Lung (tissue), 12 donors: ENCODE data around the gene MMP11. TPM values are rescaled to one million over a fixed set of nuclear protein-coding genes. Genes with fewer than 3 reads are reported as not detected.
A peak's percentile ranks its signal among the peaks of the same experiment; 100 is the strongest.

ENCODE experiments used
- ATAC-seq: fragments of 200-7000 bp; cut with Tn5 transposase; one replicate; pipeline ENCODE4 v1.9.1; 2020; ENCODE audit warnings: moderate number of reproducible peaks; ENCODE audit not compliant: insufficient read depth, low FRiP score
- DNase-seq, 3 donors: peaks; one replicate each; pipeline ENCODE4 v3.0.0-alpha.2; 2013 to 2017
- H3K27ac ChIP-seq, 2 donors: one replicate each; pipeline ENCODE4 v1.5.1; 2013; ENCODE audit warnings: mild to moderate bottlenecking in 2 of 2, moderate library complexity in 2 of 2, control low read depth in 1 of 2, inconsistent platforms in 1 of 2, low read depth in 1 of 2, low read length in 1 of 2
- H3K27me3 ChIP-seq, 3 donors: one replicate each; pipeline ENCODE4 v1.5.1; 2013; ENCODE audit warnings: low read length in 2 of 3; ENCODE audit not compliant: control insufficient read depth in 3 of 3, insufficient read depth in 3 of 3
- H3K36me3 ChIP-seq, 4 donors: one replicate each; pipeline ENCODE4 v1.5.1; 2013; ENCODE audit warnings: low read length in 4 of 4, mild to moderate bottlenecking in 1 of 4, moderate library complexity in 1 of 4; ENCODE audit not compliant: control insufficient read depth in 4 of 4, insufficient read depth in 4 of 4
- H3K4me1 ChIP-seq, 5 donors: one replicate each; pipeline ENCODE4 v1.5.1; 2013; ENCODE audit warnings: low read length in 5 of 5, mild to moderate bottlenecking in 2 of 5, moderate library complexity in 1 of 5; ENCODE audit not compliant: control insufficient read depth in 5 of 5, insufficient read depth in 5 of 5
- H3K4me3 ChIP-seq: one replicate; pipeline ENCODE4 v1.5.1; 2013; ENCODE audit warnings: mild to moderate bottlenecking, control low read depth, moderate library complexity
- H3K9ac ChIP-seq, 2 donors: one replicate each; pipeline ENCODE4 v1.5.1; 2013; ENCODE audit warnings: low read length in 2 of 2, control low read depth in 1 of 2; ENCODE audit not compliant: insufficient read depth in 1 of 2
- H3K9me3 ChIP-seq, 4 donors: one replicate each; pipeline ENCODE4 v1.5.1; 2013; ENCODE audit warnings: low read length in 3 of 4, mild to moderate bottlenecking in 1 of 4, moderate library complexity in 1 of 4; ENCODE audit not compliant: control insufficient read depth in 4 of 4, insufficient read depth in 3 of 4
- WGBS, 2 donors: extraction: QIAGEN DNeasy Blood & Tissue Kit; methylation state at CpG; one replicate each; pipeline ENCODE4 v1.1.7; 2013; 5-methylcytosine and 5-hydroxymethylcytosine counted together
- polyA plus RNA-seq, 2 donors: library from polyadenylated mRNA; stranded (reverse); fragments of 200-250 nt; gene quantifications; one replicate each; pipeline ENCODE4 v1.2.1, GENCODE V29; 2013
- total RNA-seq, 2 donors: library from RNA; depleted of rRNA in 1 of 2; stranded (reverse); fragments of >200 nt in 1 of 2; gene quantifications; one replicate each; pipeline ENCODE4 v1.2.1, GENCODE V29; 2014 to 2021
- TF ChIP-seq, protein P1 (sequence below): IDR thresholded peaks from 2 replicates; pipeline ENCODE4 v1.5.1; 2012; ENCODE audit warnings: mild to moderate bottlenecking; ENCODE audit errors: control extremely low read depth, extremely low read depth
- donor health status: control.
- donor health status: control.
- donor health status: Bipolar disorder and iron deficiency.
- donor health status: healthy.
- donor health status: DM: yes; HTN: yes; CAD: no.

MMP11 gene
- total and polyA plus RNA-seq, 4 donors: 0.43 to 2.6 (median 1.4) TPM

DNA sequence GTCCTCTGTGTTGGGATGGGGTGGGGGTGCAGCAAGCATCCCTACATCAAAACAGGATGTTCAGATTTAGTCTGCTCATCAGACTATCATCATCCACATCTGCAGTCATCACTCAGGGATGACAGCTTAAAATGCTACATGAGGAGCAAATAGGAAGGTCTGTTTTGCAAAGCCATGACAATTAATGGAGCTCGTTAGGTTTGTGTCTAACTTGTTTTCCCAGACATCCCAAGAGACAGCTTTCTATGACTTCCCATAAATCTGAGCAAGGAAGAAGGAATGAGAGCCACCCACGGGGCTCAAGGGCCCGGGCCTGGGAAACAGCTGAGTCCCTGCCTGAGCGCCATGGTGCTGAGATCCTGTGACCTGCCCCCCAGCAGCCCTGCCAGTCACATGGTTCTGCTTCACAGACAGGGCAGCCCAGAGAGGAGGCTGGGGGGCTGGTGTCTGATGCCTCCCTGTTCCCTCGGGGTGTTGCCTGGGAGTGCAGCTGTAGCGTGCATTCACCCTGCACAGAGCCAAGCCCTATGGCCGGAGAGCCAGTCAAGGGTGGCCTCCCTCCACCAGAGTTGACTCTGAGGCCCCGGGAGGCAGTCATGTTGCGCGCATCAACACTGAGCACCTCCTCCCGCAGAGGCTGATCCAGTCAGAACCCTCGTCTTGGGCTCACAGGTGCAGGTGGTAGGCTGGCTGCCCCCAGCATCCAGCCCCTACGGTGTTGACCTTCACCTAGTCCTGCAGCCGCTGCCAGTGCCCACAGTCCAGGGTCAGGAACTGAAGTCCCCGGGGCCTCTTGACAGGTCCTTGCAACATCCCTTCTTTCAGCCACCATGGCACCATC, 54.1 kb downstream of the MMP11 start:
- Histone ChIP-seq H3K9ac (no peak overlapping the region), H3K36me3 (peaks cover 0 to 70% (median 55%) of the 10 kb centered on the region in 4 donors), H3K9me3 (no peaks in the 10 kb centered on the region), H3K4me3 (no peak overlapping the region), H3K4me1 (peaks cover 0 to 6% (median 0%) of the 10 kb centered on the region in 5 donors), H3K27me3 (no peaks in the 10 kb centered on the region), H3K27ac (peak overlapping the region in 1 of 2 donors; percentile 64)
- 80 to 91% methylated on average over 15 of the region's 15 CpGs for WGBS, 2 donors
- ATAC-seq: no peak
- no peak for DNase-seq
- TF ChIP-seq, protein P1, sequence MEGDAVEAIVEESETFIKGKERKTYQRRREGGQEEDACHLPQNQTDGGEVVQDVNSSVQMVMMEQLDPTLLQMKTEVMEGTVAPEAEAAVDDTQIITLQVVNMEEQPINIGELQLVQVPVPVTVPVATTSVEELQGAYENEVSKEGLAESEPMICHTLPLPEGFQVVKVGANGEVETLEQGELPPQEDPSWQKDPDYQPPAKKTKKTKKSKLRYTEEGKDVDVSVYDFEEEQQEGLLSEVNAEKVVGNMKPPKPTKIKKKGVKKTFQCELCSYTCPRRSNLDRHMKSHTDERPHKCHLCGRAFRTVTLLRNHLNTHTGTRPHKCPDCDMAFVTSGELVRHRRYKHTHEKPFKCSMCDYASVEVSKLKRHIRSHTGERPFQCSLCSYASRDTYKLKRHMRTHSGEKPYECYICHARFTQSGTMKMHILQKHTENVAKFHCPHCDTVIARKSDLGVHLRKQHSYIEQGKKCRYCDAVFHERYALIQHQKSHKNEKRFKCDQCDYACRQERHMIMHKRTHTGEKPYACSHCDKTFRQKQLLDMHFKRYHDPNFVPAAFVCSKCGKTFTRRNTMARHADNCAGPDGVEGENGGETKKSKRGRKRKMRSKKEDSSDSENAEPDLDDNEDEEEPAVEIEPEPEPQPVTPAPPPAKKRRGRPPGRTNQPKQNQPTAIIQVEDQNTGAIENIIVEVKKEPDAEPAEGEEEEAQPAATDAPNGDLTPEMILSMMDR: no peak

DNA sequence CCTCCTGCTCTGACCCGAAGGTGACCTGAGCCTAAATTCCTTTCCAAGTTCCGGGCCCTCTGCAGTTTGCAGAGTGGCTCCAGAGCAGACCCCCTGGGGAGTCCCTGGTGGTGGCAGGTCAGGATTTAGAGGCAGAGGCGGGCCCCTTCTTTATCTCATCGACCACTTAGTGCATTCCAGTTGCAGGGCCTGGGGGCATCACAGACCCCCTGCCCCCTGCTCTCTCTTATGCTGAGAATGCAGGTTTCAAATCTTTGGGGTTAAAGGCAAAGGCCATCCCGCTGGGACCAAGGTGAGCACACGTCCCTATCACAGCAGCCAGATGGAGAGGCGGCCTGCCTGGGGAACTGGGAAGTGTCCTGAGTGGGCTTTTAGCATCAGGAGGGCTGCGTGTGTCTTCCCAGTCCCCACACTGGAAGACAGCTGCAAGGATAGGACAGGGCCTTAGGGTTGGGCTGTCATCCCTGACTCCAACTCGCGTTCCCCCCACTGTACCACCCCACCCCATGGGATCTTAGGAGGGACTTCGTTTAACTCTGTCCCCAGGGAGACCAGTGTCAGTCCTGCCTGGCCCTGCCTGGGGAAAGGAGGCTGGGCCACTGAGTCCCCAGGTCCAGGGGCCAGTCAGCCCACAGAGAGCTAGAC, 54.8 kb downstream of the MMP11 start:
- DNase-seq: no peak
- Histone ChIP-seq H3K27ac (peak overlapping the region in 1 of 2 donors; percentile 86), H3K4me1 (peaks cover 0 to 6% (median 0%) of the 10 kb centered on the region in 5 donors), H3K27me3 (no peaks in the 10 kb centered on the region), H3K9ac (no peak overlapping the region), H3K36me3 (peaks cover 0 to 70% (median 56%) of the 10 kb centered on the region in 4 donors), H3K9me3 (no peaks in the 10 kb centered on the region), H3K4me3 (no peak overlapping the region)
- WGBS, 2 donors: 90 to 92% methylated on average over 11 of the region's 11 CpGs
- no peak for ATAC-seq
- TF ChIP-seq, protein P1: no peak

DNA sequence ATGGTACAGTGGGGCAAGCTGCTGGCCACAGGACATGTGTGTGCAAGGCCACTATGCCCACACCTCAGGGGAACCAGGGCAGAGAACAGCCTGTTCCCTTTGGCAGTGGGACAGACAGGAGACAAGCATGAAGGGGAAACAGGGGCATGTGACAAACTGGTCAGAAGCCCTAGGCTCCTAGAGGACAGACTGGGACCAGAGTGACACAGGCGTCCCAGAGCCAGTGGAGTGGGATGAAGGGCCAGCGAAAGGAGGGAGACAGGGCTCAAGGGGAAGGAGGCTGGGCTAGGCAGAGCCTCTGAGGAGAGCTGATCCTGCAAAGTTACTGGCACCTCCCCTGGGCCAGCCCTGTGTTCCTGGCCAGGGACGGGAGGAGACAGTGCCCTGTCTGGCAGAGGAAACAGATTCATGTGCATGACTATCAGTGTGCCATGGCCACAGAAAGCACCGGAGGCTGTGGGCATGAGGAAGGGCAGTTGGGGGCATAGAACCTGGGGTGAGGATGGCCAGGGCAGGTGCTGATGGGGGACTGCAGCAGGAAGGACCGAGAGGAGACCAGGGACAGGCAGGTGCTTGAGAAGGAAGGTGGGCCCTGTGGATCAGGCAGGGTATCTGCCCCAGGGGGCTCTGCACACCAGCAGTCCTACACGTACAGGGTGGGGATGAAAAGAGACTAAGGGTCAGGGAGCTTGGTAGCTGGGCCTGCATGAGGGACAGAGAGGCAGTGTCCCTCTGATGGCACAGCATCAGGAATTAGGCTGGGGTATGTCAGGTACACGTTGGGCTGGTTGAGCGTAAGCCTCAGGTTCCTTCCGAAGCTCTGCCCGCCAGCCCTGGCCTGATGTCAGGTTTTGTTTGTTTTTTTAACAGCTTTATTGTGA, 56.4 kb downstream of the MMP11 start:
- Histone ChIP-seq H3K27ac (peak overlapping the region in 1 of 2 donors; percentile 86), H3K4me3 (no peak overlapping the region), H3K36me3 (peaks cover 0 to 70% (median 51%) of the 10 kb centered on the region in 4 donors), H3K4me1 (peaks cover 0 to 6% (median 0%) of the 10 kb centered on the region in 5 donors), H3K9me3 (no peaks in the 10 kb centered on the region), H3K27me3 (no peaks in the 10 kb centered on the region), H3K9ac (no peak overlapping the region)
- TF ChIP-seq, protein P1: no peak
- ATAC-seq: no peak
- DNase-seq: no peak
- WGBS, 2 donors: 94 to 96% methylated on average over 10 of the region's 10 CpGs
